Fibroblast of skin of abdomen (primary cell): Measurements from ENCODE around the gene DENND4B.

ENCODE experiments used
- DNase-seq: peaks from one replicate; pipeline ENCODE4 v3.0.0-alpha.2; 2013

DENND4B gene

GRCh38 chr1:153970346-153970745 lies 23.8 kb upstream of the DENND4B start:
- no peak for DNase-seq

- no peak for DNase-seq
Observed at GRCh38 chr1:153968972-153969371, 22.5 kb upstream of the DENND4B start.

DNA sequence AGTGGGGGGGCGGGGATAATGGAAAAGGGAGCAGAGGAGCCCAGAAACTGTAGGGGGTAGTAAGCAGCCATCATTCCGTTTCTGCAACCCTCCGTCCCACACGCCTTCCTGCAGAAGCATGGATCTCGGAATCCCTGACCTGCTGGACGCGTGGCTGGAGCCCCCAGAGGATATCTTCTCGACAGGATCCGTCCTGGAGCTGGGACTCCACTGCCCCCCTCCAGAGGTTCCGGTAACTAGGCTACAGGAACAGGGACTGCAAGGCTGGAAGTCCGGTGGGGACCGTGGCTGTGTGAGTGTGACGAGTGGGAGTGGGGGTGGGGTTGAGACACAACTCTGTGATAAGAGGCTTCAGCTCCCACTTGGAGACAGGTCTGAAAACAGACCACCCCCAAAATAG lies 21.9 kb upstream of the DENND4B start:
- DNase-seq: no peak

- no peak for DNase-seq
Observed at GRCh38 chr1:153968000-153968363, 21.5 kb upstream of the DENND4B start.

- DNase-seq: peak; percentile 97
Observed at GRCh38 chr1:153967107-153967999, 20.8 kb upstream of the DENND4B start, which contains the start of gene CREB3L4. Gene CREB3L4, plus strand, starts transcription at chr1:153967902. Its CDS starts 624 bp downstream, at chr1:153968526.

- DNase-seq: peak; percentile 39
Observed at GRCh38 chr1:153963850-153964331, 17.4 kb upstream of the DENND4B start.

GRCh38 chr1:153963030-153963849 lies 16.7 kb upstream of the DENND4B start, which contains the start of gene SLC39A1:
Gene SLC39A1, minus strand, starts transcription at chr1:153963537. Its CDS starts 822 bp downstream, at chr1:153962715.
- DNase-seq: peak; percentile 96

- DNase-seq: no peak
Observed at GRCh38 chr1:153962088-153963029, 15.8 kb upstream of the DENND4B start.

DNA sequence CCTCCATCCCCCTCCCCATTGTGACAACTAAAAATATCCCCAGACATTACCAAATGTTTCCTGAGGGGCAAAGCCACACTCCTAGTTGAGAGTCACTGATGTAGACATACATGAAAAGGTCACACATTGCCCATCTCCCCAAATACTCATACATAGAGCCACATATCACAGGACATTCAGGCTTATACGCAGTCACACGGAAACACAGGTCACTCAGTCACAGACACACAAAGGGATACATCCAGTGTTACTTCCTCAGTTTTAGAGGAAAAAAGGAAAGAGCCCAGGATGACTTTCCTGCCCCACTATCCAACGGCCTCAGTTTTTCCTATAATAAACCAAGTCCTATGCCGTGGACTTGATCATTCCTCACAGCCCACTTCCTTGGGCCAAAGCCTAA lies 14.9 kb upstream of the DENND4B start:
- DNase-seq: no peak

- no peak for DNase-seq
Observed at GRCh38 chr1:153960206-153960605, 13.7 kb upstream of the DENND4B start.

GRCh38 chr1:153959454-153959853 lies 12.9 kb upstream of the DENND4B start:
- no peak for DNase-seq

GRCh38 chr1:153958961-153959260 lies 12.4 kb upstream of the DENND4B start:
- no peak for DNase-seq

DNA sequence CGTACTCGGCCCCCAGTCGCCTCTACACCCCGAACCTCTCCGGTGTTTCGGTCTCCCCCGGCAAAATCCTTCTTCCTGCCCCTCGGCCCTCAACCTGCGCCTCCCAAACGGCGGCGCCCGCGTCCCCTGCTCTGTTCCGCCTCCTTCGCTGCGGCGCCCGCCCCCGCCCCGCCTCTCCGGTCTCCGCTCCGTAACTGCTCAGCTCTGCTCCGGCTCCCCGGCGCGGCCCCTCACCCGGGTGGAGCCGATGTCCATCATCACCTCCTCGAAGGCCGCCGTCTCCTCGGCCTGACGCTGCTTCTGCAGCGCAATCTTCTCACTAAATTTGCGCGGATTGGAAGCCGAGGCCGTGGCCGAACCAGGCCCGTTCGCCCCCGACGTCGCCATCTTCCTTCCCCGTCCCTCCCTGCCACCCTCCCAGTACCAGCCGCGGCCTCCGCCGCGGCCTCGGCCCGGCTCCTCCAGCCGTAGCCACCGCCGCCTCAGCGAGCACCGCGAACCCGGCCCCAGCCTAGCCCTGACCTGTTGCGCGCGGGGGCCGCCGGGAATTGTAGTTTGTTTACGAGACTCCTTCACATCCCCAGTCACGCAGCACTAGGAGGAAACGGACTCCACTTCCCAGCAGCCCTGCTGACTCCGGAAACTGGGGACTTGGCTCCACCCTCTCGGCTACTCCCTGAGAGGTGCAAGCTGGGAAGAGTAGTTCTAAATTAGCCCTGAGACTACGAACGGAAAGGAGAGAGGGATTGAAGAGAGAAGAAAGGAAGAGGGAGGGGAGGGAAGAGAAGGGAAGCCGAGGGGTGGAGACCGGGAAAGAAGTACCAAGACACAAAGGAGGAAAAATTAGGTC lies 11.8 kb upstream of the DENND4B start, which contains the start of gene CRTC2:
CRTC2 (minus strand) TSS at position 502 of the 850 bp plus-strand sequence; CDS start at position 387, 115 bp downstream.
- DNase-seq: peak; percentile 98

DNA sequence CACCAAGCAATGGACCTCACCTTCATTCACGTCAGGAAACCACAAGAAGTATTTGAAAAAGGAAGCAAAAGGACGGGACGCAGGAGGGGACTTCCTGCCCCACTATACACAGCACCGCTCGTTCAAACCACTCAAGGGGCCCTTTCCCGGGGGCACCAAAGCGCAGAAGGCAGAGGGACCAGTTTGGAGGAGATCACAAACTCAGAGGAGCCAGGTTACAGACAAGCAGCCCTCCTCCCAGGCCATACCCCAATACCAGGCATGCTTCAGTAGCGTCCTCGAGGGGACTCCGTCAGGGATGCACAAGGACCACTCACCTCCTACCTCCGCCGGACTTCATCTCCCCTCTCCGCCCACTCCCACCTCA lies 11.2 kb upstream of the DENND4B start:
- no peak for DNase-seq

DNA sequence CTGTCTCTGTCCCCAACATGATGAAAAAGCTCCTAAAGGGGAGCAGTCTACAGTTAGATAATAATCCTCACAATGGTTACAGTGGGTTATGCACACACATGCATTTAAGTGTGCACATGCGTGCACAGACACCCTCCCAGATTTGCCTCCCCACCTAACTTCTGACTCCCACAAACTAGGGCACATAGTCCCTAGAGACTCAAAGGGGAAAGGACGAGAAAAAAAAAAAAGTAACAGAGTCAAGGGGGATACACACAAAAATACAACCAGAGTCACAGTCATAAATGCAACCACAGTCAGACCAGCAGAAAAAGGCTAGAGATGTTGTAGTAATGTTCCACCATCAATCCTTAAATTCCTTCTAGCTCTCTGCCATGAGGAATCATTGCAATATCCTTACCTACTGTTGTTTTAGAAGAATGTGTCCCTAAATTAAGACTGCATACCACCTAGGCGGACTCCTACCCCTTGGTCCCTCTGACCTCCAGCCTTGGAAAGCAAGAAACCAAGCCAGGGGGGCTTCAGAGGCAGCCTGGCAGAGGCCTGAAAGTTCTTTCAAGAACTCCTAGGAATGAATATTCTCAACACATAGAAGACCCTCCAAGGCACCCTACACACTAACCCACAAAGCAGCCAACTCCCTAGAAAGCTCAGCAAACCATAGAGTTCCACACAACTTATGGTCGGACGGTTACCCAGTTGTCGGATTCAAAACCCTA lies 10.6 kb upstream of the DENND4B start:
- no peak for DNase-seq

- DNase-seq: no peak
Observed at GRCh38 chr1:153954826-153955225, 8.3 kb upstream of the DENND4B start.

- DNase-seq: no peak
Observed at GRCh38 chr1:153953859-153954365, 7.4 kb upstream of the DENND4B start.

DNA sequence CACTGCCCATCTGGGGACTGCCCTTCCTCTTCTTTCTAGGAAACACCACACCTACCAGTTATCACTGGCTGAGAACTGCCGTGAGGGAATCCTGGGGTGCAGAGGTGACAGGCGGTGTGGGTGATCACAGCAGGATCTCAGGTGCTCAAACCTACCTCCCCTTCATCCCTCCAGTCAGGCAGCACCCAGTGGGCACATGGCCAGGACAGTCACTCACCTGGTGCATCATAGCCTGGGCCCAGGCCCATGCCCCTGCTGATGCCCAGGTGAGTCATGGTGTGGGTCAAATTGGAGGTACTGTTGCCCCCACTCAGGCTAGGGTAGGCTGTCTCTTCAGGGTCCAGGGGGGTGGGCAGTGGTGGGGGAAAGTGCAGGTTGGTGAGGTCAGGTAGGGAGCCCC lies 5.3 kb upstream of the DENND4B start:
- no peak for DNase-seq

DNA sequence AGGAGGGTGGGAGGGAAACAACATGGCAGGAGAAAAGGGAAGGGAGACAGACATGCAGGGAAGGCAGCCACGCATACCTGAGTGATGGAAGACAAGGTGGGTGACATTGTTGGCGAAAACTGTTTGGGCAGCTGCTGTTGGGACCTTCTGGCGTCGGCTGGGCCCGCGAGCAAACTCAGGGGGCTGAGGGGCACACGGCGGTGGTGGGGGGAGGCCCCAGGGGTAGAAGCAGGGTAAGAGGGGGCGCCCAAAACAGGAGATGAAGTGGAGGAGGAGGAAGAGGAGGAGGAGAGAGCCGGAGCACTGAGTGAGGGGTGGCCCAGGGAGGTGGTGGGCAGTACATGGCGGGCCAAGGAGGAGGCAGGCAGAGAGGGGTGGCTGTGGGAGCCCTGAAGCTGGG lies 4.7 kb upstream of the DENND4B start:
- DNase-seq: no peak
